ENCODE data around the gene OR51V1.
"Not testable (repeated sequence)": the region's sequence is repeated elsewhere in the genome, so short reads cannot be mapped to it uniquely, and the experiment has no call there.

Gene OR51V1

DNA sequence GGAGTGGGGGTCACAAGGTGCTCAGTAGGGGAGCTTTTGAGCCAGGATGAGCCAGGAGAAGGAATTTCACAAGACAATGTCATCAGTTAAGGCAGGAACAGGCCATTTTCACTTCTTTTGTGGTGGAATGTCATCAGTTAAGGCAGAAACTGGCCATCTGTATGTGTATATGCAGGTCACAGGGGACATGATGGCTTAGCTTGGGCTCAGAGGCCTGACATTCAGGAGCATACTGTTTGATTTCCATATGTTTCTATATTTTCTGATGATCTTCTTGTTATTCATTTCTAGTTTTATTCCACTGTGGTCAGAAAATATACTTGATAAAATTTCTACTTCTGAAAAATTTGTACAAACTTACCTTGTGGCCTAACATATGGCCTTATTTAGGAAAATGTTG is 34.6 kb downstream of the OR51V1 start:
- DNase-seq (ENCODE audit: low read depth), result not testable (repeated sequence)

GRCh38 chr11:5164807-5165206 is 35.7 kb downstream of the OR51V1 start:
- not testable (repeated sequence) for DNase-seq (ENCODE audit: low read depth)

GRCh38 chr11:5161045-5161444 is 39.4 kb downstream of the OR51V1 start:
- DNase-seq (ENCODE audit: low read depth), result not testable (repeated sequence)

- not testable (repeated sequence) for DNase-seq (ENCODE audit: low read depth)
Observed at GRCh38 chr11:5160217-5160616, 40.3 kb downstream of the OR51V1 start.

DNA sequence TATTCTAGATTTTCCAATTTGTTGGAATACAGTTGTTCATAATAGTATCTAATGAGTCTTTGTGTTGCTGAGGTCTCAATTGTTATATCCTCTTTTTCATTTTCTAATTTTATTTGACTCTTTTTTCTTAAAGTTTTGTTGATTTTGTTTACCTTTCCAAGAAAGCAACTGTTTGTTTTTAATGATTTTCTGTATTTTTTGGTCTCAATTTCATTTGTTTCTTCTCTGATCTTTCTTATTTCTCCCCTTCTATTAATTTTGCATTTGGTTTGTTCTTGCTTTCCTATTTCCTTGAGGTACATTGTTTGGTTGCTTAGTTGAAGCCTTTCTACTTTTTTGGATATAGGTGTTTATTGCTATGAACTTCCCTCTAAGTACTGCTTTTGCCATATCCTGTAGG is 40.7 kb downstream of the OR51V1 start:
- DNase-seq (ENCODE audit: low read depth), result no peak

- no peak for DNase-seq (ENCODE audit: low read depth)
Observed at GRCh38 chr11:5154657-5155056, 45.8 kb downstream of the OR51V1 start, which contains the start of gene OR52A1. TSS of gene OR52A1 (minus strand) at chr11:5154757. CDS start at chr11:5152369, 2,388 bp downstream.

DNA sequence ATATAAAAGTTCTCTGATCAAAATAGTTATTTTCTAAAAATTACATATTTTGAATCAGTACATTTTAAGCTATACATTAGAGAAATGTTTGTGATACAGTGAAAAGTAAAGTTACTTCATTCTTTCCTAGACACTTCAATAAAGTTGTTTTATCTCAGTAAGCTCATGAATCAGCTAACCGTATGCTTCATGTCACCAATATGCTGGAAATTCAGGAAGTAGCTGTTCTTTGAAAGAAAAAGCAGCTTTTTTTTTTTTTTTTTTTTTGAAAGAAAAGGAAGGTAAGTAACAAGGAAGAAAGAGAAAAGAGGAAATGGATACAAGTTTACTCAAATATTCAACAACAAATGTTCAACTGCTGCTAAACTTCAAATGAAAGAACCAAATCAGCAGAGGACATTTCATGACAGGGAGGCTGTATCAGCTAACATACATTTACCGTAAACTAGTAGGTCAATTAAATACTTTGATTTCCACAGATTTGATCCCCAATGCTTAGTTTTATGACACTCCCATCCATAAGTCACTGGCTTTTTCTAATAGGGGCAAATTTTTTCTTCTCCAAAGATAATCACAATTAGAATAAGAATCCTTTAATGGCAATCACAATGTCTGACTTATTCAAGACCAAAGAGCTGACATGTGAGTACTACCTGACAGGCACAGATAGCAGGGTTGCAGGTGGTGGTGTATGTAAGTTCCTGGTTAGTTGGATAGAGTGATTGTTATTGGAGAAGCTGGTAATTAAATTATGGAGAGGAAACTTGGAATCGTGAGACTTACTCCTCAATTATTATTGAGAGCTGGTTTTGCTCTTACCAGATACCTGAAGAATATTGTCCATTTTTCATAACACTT is 46.7 kb downstream of the OR51V1 start:
- DNase-seq (ENCODE audit: low read depth), result no peak

GRCh38 chr11:5151713-5152153 is 48.7 kb downstream of the OR51V1 start:
- DNase-seq (ENCODE audit: low read depth), result no peak
